Prostate gland (tissue), 2 donors: ENCODE measurements around the gene RUNDC3A.

Experiments used
- CTCF ChIP-seq, 4 experiments: fragments of 200-600 bp in 2 of 4; fragments of 450-650 bp in 2 of 4; sonication (generic) in 2 of 4; IDR thresholded peaks; 1 replicate in 3 of 4; 2 replicates in 1 of 4; pipeline ENCODE4 v1.5.1; 2016 to 2019; ENCODE audit warnings: antibody characterized with exemption in 4 of 4, mild to moderate bottlenecking in 2 of 4, moderate library complexity in 2 of 4
- POLR2A ChIP-seq: fragments of 450-650 bp; IDR thresholded peaks from one replicate; pipeline ENCODE4 v1.6.1; 2016; ENCODE audit warnings: antibody characterized with exemption, mild to moderate bottlenecking

GRCh38 chr17:44351961-44352827 lies 43.8 kb downstream of the RUNDC3A start:
- TF ChIP-seq CTCF (IDR thresholded peaks at IDR 0.05) = no peak
- no peak for TF ChIP-seq POLR2A
